ENCODE measurements around the gene CCDC69. TPM values are rescaled to one million over a fixed set of nuclear protein-coding genes. Genes with fewer than 3 reads are reported as not detected.

CCDC69 gene
- total RNA-seq, 4 donors from 2014 or later, result 13.5 to 51.6 (median 18.3) TPM

DNA sequence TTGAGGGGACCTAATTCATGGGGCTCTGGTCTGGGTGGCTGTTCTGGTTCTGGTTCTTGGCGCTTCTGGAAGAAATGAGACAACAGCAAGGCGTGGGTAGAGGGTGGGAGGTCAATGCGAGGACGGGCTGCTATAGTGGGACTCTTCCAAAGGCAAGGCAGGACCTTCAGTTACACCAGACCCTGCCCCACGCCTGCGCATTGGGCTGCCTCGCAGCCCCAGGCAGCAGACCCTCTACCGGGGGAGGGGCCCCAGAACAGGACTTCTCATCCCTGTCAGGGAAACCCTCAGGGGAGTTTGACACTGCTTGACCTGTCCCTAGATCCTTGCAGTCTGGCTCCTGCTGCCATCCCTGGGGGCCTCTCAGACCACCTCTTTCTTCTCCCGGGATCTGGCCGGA is 18.5 kb downstream of the CCDC69 start:
- Histone ChIP-seq H3K4me1 (no peaks in the 10 kb centered on the region), H3K36me3 (no peaks in the 10 kb centered on the region), H3K27me3 (no peaks in the 10 kb centered on the region), H3K27ac (no peak overlapping the region), H3K4me3 (replicated peaks in 1 of 3) (no peak overlapping the region), H3K9me3 (no peaks in the 10 kb centered on the region)
- intact Hi-C loops (cut with DNase I), result no loop called here
- TF ChIP-seq POLR2A (IDR thresholded peaks at IDR 0.05), result no peak
- no peak for TF ChIP-seq CTCF (IDR thresholded peaks at IDR 0.05)
- DNase-seq, result no peak
- WGBS, 2 donors, result 84 to 90% methylated on average over 10 of the region's 10 CpGs

- H3K36me3 ChIP-seq, result no peaks in the 10 kb centered on the region
- 90% methylated on average over 5 of the region's 5 CpGs for WGBS, 2 donors
- DNase-seq, result no peak
- H3K4me1 ChIP-seq, result no peaks in the 10 kb centered on the region
- intact Hi-C loops (cut with DNase I), result no loop called here
- H3K4me3 ChIP-seq (replicated peaks in 1 of 3), result no peak overlapping the region
- TF ChIP-seq POLR2A (IDR thresholded peaks at IDR 0.05), result no peak
- no peak for TF ChIP-seq CTCF (IDR thresholded peaks at IDR 0.05)
- no peaks in the 10 kb centered on the region for H3K9me3 ChIP-seq
- H3K27me3 ChIP-seq, result no peaks in the 10 kb centered on the region
- H3K27ac ChIP-seq, result no peak overlapping the region
Measured at GRCh38 chr5:151204051-151204450, 19.8 kb downstream of the CCDC69 start.

- Histone ChIP-seq H3K9me3 (no peaks in the 10 kb centered on the region), H3K4me1 (no peaks in the 10 kb centered on the region), H3K36me3 (no peaks in the 10 kb centered on the region), H3K4me3 (replicated peaks in 1 of 3) (no peak overlapping the region), H3K27me3 (no peaks in the 10 kb centered on the region), H3K27ac (no peak overlapping the region)
- no peak for DNase-seq
- intact Hi-C loops (cut with DNase I), result no loop called here
- WGBS, 2 donors, result 71 to 81% methylated on average over 5 of the region's 5 CpGs
- TF ChIP-seq CTCF (IDR thresholded peaks at IDR 0.05) (no peak), POLR2A (IDR thresholded peaks at IDR 0.05) (no peak)
Measured at GRCh38 chr5:151202381-151203139, 21.3 kb downstream of the CCDC69 start.

GRCh38 chr5:151200913-151201595 is 22.8 kb downstream of the CCDC69 start:
- no peaks in the 10 kb centered on the region for H3K4me1 ChIP-seq
- H3K27ac ChIP-seq, result no peak overlapping the region
- WGBS, 2 donors, result 77 to 81% methylated on average over 6 of the region's 6 CpGs
- no peaks in the 10 kb centered on the region for H3K36me3 ChIP-seq
- no peaks in the 10 kb centered on the region for H3K27me3 ChIP-seq
- no peak for TF ChIP-seq POLR2A (IDR thresholded peaks at IDR 0.05)
- TF ChIP-seq CTCF (IDR thresholded peaks at IDR 0.05), result no peak
- no peaks in the 10 kb centered on the region for H3K9me3 ChIP-seq
- H3K4me3 ChIP-seq (replicated peaks in 1 of 3), result no peak overlapping the region
- DNase-seq, result no peak
- intact Hi-C loops (cut with DNase I), result no loop called here

DNA sequence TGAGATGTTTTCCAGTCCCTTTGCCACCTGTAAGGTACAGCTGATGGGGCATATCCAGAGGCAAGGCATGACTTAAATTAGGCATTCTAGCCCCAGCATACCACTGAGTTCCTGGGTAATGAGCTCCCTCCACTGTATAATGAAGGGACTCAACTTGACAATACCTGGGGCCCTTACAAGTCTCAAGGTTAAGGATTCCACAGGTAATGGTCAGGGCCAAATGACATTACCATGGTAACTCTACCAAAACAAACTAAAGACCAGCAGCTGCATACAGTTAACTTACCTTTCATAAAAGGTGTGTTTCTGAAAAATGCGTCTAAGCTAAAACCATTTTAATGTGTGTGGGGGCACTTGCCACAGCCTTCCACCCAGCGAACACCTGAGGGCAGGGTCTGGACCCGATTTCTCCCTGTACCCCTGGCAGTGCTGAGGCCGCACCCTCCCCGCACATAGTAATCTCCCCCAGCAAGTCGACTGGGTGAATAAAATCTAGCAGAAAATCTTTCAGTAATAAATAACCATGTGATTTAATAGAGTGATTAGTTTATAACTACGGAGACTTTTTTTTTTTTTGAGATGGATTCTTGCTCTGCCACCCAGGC is 24.2 kb downstream of the CCDC69 start:
- Histone ChIP-seq H3K27ac (no peak overlapping the region), H3K4me3 (replicated peaks in 1 of 3) (no peak overlapping the region), H3K4me1 (no peaks in the 10 kb centered on the region), H3K27me3 (no peaks in the 10 kb centered on the region), H3K36me3 (no peaks in the 10 kb centered on the region), H3K9me3 (no peaks in the 10 kb centered on the region)
- no peak for DNase-seq
- intact Hi-C loops (cut with DNase I), result no loop called here
- TF ChIP-seq CTCF (IDR thresholded peaks at IDR 0.05), result no peak
- WGBS, 2 donors, result 83 to 90% methylated on average over 7 of the region's 7 CpGs

Measured in thyroid gland (tissue), 4 donors.